A673 (cell line): ENCODE measurements around the gene PDXP.

Experiments
- EZH2 ChIP-seq: fragments of 200-600 bp; sonication (generic); IDR thresholded peaks from 2 replicates; pipeline ENCODE4 v1.6.1; 2017; ENCODE audit warnings: borderline replicate concordance, low read depth, mild to moderate bottlenecking, mixed read lengths, antibody characterized with exemption, low read length; ENCODE audit not compliant: poor library complexity, severe bottlenecking
- TF ChIP-seq, protein P1 (sequence below): fragments of 300-800, 200-600 bp; sonication (generic); conservative IDR thresholded peaks from 2 replicates; pipeline ENCODE4 v1.5.1; 2017; ENCODE audit warnings: low read depth, mild to moderate bottlenecking, antibody characterized with exemption, low read length, moderate library complexity, mixed read lengths

DNA sequence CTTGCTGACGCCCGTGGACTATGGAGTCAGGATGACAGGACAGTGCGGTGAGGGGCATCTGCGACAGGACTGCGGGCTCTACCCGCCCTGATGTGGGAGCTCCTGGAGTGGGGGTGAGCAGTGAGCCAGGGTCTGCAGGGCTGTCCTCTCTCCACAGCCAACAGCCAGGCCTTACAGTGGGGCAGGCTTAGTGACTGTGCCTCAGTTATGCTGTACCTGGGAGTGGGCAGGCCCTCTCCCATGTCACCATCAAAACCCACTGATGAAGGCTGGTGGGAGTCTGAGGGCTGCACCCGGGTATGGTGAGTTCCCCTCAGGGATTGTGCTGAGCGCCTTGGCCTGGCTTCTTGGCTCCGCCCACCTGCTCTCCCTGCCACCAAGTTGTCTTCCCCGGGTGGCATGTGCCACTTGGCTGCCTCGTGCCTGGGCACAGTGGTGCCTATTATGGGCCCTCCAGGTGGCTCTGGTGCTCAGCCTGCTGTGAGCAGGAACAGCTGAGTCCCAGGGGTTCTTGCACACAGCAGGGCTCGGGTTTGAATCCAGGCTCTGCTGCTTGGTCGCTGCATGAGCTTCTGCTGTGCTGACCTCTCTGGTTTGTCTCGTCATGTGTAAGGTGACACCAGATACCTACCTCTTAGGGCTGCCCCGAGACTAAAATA is 34.2 kb downstream of the PDXP start:
- no peak for TF ChIP-seq EZH2
- TF ChIP-seq, protein P1, sequence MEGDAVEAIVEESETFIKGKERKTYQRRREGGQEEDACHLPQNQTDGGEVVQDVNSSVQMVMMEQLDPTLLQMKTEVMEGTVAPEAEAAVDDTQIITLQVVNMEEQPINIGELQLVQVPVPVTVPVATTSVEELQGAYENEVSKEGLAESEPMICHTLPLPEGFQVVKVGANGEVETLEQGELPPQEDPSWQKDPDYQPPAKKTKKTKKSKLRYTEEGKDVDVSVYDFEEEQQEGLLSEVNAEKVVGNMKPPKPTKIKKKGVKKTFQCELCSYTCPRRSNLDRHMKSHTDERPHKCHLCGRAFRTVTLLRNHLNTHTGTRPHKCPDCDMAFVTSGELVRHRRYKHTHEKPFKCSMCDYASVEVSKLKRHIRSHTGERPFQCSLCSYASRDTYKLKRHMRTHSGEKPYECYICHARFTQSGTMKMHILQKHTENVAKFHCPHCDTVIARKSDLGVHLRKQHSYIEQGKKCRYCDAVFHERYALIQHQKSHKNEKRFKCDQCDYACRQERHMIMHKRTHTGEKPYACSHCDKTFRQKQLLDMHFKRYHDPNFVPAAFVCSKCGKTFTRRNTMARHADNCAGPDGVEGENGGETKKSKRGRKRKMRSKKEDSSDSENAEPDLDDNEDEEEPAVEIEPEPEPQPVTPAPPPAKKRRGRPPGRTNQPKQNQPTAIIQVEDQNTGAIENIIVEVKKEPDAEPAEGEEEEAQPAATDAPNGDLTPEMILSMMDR = no peak
